Measurements from ENCODE around the gene IRX3.

DNA sequence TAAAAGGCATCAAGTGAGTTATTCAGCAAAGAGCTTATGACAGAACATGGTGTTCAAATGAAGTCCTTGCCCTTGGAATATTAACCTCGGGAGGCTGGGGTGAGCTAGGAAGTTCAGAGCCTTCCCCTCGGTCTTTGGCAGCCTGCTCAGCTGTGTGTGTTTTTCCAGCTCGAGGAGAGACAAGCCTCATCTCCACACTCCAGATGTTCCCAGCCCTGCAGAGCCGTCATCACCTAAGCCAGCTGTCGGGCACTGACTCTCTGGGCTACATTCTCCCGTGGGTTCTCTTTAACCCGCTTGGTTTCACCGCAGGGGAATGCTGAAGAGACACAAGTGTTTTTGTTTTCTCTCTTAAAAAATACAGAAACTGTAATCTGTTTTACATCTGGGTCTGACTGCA lies 47.1 kb downstream of the IRX3 start:
- TF ChIP-seq EZH2phosphoT487 (IDR thresholded peaks at IDR 0.05; ENCODE audit: insufficient read depth, low read depth) = no peak
- TF ChIP-seq EZH2 (IDR thresholded peaks at IDR 0.05; ENCODE audit: insufficient read depth, poor library complexity, severe bottlenecking) = no peak
